Peyer's patch (tissue), 4 donors: ENCODE data around the gene ACTL6B. TPM values are rescaled to one million over a fixed set of nuclear protein-coding genes. Genes with fewer than 3 reads are reported as not detected.
"Not testable (repeated sequence)": the region's sequence is repeated elsewhere in the genome, so short reads cannot be mapped to it uniquely, and the experiment has no call there.

ENCODE experiments used
- DNase-seq, 3 donors: peaks; one replicate each; pipeline ENCODE4 v3.0.0-alpha.2; 2017 to 2019
- H3K27ac ChIP-seq, 4 donors: fragments of 200-600 bp; sonication (generic); one replicate each; pipeline ENCODE4 v1.5.1; 2016 to 2019
- H3K27me3 ChIP-seq, 2 donors: fragments of 200-600 bp; sonication (generic); one replicate each; pipeline ENCODE4 v1.5.1; 2019
- H3K36me3 ChIP-seq, 3 donors: fragments of 200-600 bp; sonication (generic); one replicate each; pipeline ENCODE4 v1.5.1; 2016 to 2019
- H3K4me1 ChIP-seq, 4 donors: fragments of 200-600 bp; sonication (generic); one replicate each; pipeline ENCODE4 v1.5.1; 2016 to 2019
- H3K4me3 ChIP-seq, 4 donors: fragments of 200-600 bp; sonication (generic); 1 replicate in 3 of 4; 2 replicates in 1 of 4; pipeline ENCODE4 v1.5.1; 2016 to 2019; ENCODE audit warnings: mild to moderate bottlenecking in 1 of 4
- H3K9me3 ChIP-seq, 4 donors: fragments of 200-600 bp; sonication (generic); one replicate each; pipeline ENCODE4 v1.5.1; 2016 to 2019; ENCODE audit warnings: mild to moderate bottlenecking in 1 of 4
- CTCF ChIP-seq, 6 experiments: fragments of 450-650 bp in 4 of 6; fragments of 200-600 bp in 2 of 6; sonication (generic) in 1 of 6; IDR thresholded peaks; one replicate each; pipeline ENCODE4 v1.5.1; 2017 to 2019; ENCODE audit warnings: antibody characterized with exemption in 6 of 6, mild to moderate bottlenecking in 3 of 6, moderate library complexity in 1 of 6
- POLR2A ChIP-seq, 2 donors: fragments of 450-650 bp; IDR thresholded peaks; one replicate each; pipeline ENCODE4 v1.5.1; 2017; ENCODE audit warnings: antibody characterized with exemption in 2 of 2, mild to moderate bottlenecking in 2 of 2, moderate library complexity in 2 of 2
- total RNA-seq, 4 donors: library from RNA; depleted of rRNA; stranded (reverse); fragments of >200 nt; gene quantifications; one replicate each; pipeline ENCODE4 v1.1.0, GENCODE V29; 2016

Gene ACTL6B
- total RNA-seq, 4 donors from 2014 or later: not detected

GRCh38 chr7:100671353-100672327 lies 15.4 kb upstream of the ACTL6B start:
- no peak overlapping the region for H3K4me3 ChIP-seq
- peaks cover 0 to 3% (median 0%) of the 10 kb centered on the region in 3 donors for H3K36me3 ChIP-seq
- TF ChIP-seq CTCF (IDR thresholded peaks at IDR 0.05) (no peak), POLR2A (IDR thresholded peaks at IDR 0.05) (no peak)
- peaks cover 0 to 10% (median 2%) of the 10 kb centered on the region in 4 donors for H3K4me1 ChIP-seq
- H3K27me3 ChIP-seq: no peaks in the 10 kb centered on the region
- H3K9me3 ChIP-seq: no peaks in the 10 kb centered on the region
- DNase-seq: no peak
- no peak overlapping the region for H3K27ac ChIP-seq

DNA sequence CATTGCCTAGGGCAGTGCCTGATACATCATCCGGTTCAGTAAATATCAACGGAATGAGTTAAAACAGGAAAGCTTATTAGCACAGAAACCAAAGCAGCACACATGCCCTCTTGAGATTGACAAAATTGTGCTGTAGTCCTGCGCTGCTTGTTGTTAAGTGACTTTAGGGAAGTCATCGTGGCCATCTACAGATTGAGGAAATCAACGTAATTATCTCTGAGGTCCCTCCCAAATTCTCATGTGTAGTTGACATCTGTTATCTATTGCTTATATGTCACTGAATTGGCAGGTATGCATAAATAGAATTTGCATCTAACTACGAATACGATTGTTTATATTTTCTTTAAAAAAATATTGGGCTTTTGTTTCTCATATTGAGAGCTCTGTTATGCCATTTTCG lies 13.8 kb upstream of the ACTL6B start:
- H3K27me3 ChIP-seq: no peaks in the 10 kb centered on the region

GRCh38 chr7:100669106-100669505 lies 12.9 kb upstream of the ACTL6B start:
- not testable (repeated sequence) for H3K27me3 ChIP-seq, H3K9me3 ChIP-seq, DNase-seq, H3K4me3 ChIP-seq, H3K36me3 ChIP-seq, H3K27ac ChIP-seq, H3K4me1 ChIP-seq

More for the DNA sequence above, 13.8 kb upstream of the ACTL6B start:
- TF ChIP-seq POLR2A (IDR thresholded peaks at IDR 0.05): no peak
- no peak for TF ChIP-seq CTCF (IDR thresholded peaks at IDR 0.05)
- Histone ChIP-seq H3K9me3 (no peaks in the 10 kb centered on the region), H3K4me3 (no peak overlapping the region), H3K4me1 (no peaks in the 10 kb centered on the region), H3K27ac (no peak overlapping the region), H3K36me3 (no peaks in the 10 kb centered on the region)
- DNase-seq: no peak

- Histone ChIP-seq H3K27me3 (no peaks in the 10 kb centered on the region), H3K4me3 (no peak overlapping the region), H3K9me3 (no peaks in the 10 kb centered on the region), H3K36me3 (no peaks in the 10 kb centered on the region), H3K4me1 (no peaks in the 10 kb centered on the region), H3K27ac (no peak overlapping the region)
- no peak for DNase-seq
- TF ChIP-seq POLR2A (IDR thresholded peaks at IDR 0.05) (no peak), CTCF (IDR thresholded peaks at IDR 0.05) (no peak)
These were observed 11.8 kb upstream of the ACTL6B start for GRCh38 chr7:100668069-100668449.

GRCh38 chr7:100667331-100668068 lies 11.3 kb upstream of the ACTL6B start:
- TF ChIP-seq POLR2A (IDR thresholded peaks at IDR 0.05) (no peak), CTCF (IDR thresholded peaks at IDR 0.05) (no peak)
- H3K36me3 ChIP-seq: no peaks in the 10 kb centered on the region
- H3K9me3 ChIP-seq: no peaks in the 10 kb centered on the region
- no peak for DNase-seq
- H3K27ac ChIP-seq: no peak overlapping the region
- H3K4me3 ChIP-seq: no peak overlapping the region
- H3K27me3 ChIP-seq: no peaks in the 10 kb centered on the region
- no peaks in the 10 kb centered on the region for H3K4me1 ChIP-seq

GRCh38 chr7:100665168-100665726 lies 9.0 kb upstream of the ACTL6B start:
- Histone ChIP-seq H3K4me1 (no peaks in the 10 kb centered on the region), H3K36me3 (no peaks in the 10 kb centered on the region), H3K9me3 (no peaks in the 10 kb centered on the region), H3K4me3 (no peak overlapping the region), H3K27ac (no peak overlapping the region), H3K27me3 (no peaks in the 10 kb centered on the region)
- DNase-seq: no peak
- no peak for TF ChIP-seq POLR2A (IDR thresholded peaks at IDR 0.05)
- no peak for TF ChIP-seq CTCF (IDR thresholded peaks at IDR 0.05)

DNA sequence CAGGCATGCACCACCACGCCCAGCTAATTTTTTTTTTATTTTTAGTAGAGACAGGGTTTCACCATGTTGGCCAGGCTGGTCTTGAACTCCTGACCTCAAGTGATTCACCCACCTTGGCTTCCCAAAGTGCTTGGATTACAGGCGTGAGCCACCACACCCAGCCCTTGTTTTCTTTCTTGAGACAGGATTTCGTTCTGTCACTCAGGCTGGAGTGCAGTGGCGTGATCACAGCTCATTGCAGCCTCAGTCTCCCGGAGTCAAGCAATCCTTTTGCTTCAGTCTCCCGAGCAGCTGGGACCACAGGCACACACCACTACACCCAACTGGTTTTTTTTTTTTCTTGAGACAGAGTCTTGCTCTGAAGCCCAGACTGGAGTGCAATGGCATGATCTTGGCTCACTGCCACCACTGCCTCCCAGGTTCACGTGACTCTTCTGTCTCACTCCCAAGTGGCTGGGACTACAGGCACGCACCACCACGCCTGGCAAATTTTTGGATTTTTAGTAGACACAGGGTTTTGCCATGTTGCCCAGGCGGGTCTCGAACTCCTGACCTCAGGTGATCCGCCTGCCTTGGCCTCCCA lies 6.0 kb upstream of the ACTL6B start:
- H3K4me3 ChIP-seq, DNase-seq, H3K9me3 ChIP-seq, H3K27me3 ChIP-seq, H3K27ac ChIP-seq, H3K36me3 ChIP-seq, H3K4me1 ChIP-seq: not testable (repeated sequence)
